GM21619 (cell line): Measurements from ENCODE around the gene SYCP2L.
A peak's percentile ranks its signal among the peaks of the same experiment; 100 is the strongest.
"Not testable (repeated sequence)": the region's sequence is repeated elsewhere in the genome, so short reads cannot be mapped to it uniquely, and the experiment has no call there.

Experiments
- ATAC-seq: cut with Tn5 transposase; IDR thresholded peaks from one replicate; pipeline ENCODE4 v1.9.1; 2021; ENCODE audit not compliant: unreplicated experiment

Gene SYCP2L

GRCh38 chr6:10877871-10878270 lies 9.0 kb upstream of the SYCP2L start:
- ATAC-seq = no peak

- ATAC-seq = no peak
Measured at GRCh38 chr6:10880366-10880765, 6.5 kb upstream of the SYCP2L start.

DNA sequence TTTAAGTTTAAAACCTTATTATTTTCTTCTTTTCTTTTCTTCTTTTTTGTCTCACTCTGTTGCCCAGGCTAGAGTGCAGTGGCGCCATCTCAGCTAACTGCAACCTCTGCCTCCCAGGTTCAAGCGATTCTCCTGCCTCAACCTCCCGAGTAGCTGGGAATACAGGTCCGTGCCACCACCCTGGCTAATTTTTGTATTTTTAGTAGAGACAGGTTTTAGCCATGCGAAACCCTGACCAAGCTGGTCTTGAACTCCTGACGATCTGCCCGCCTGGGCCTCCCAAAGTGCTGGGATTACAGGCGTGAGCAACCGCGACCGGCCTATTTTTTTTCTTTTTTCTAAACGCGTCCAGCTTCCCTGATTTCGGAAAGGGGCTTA lies 4.6 kb upstream of the SYCP2L start:
- not testable (repeated sequence) for ATAC-seq

DNA sequence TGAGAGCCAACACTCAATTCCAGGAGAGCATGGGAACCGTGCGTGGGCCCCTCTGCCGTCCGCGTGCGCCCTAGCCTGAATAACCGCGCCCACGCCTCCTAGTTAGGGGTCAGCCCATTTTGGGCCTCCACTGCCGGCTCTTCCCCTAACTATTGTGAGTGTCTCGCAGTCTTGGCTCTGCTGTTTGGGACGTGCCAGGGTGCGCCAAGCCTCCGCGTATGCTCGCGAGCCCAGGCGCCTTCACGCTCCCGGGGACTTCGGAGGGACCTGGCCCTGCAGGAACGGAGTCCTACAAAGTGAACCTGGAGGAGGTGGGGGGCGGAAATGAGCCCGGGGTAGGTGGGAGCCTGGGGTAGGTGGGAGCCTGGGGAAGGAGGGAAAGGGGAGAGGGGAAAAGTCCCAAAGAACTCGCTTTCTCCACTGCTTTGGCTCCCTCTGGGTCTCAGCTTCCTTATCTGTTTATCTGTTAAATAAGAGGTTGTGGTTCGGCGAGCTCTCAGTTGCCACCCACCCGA lies 4.1 kb upstream of the SYCP2L start:
- ATAC-seq = no peak

- no peak for ATAC-seq
Measured at GRCh38 chr6:10883312-10884244, 3.3 kb upstream of the SYCP2L start.

DNA sequence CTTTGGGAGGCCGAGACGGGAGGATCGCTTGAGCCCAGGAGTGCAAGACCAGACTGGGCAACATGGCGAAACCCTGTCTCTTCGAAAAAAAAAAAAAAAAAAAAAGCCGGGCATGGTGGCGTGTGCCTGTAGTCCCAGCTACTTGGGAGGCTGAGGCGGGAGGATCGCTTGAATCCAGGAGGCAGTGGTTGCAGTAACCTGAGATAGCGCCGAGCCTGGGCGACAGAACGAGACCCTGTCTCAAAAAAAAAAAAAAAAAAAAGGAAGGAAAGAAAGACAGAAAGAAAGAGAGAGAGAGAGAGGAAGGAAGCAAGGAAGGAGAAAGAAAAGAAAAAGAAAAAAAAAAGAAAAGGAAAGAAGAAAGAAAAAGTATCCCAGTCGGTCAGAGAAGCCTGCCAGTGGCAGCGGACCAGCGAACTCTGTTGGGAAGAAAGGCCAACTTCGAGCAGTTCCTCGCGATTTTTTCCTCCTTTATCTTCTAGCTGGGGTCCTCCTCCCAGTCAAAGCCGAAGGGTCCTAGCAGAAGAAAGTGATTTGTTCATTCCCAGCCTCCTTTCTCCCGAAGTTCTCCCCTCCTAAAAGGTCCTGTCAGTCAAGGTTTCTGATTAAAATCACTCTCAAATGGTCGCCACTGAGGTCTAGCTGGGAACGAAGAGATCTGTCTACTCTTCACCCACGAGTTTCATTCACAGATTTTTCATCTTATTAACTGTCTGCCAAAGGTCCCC lies 2.4 kb upstream of the SYCP2L start:
- ATAC-seq = no peak

- ATAC-seq = not testable (repeated sequence)
Measured at GRCh38 chr6:10886365-10886690, 524 bp upstream of the SYCP2L start.

DNA sequence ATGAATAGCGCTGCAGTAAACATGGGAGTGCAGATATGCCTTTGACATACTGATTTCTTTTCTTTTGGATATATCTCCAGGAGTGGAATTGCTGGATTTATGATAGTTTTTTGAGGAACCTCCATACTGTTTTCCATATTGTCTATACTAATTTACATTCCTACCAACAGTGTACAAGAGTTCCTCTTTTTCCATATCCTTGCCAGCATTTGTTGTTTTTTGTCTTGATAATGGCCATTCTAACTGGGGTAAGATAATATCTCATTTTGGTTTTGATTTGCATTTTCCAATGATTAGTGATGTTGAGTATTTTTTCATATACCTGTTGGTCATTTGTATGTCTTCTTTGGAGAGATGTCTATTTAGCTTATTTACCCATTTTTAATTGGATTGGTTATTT lies 3.3 kb downstream of the SYCP2L start:
- no peak for ATAC-seq

- no peak for ATAC-seq
Measured at GRCh38 chr6:10891960-10892359, 5.1 kb downstream of the SYCP2L start.

- no peak for ATAC-seq
Measured at GRCh38 chr6:10894958-10895357, 8.1 kb downstream of the SYCP2L start.

DNA sequence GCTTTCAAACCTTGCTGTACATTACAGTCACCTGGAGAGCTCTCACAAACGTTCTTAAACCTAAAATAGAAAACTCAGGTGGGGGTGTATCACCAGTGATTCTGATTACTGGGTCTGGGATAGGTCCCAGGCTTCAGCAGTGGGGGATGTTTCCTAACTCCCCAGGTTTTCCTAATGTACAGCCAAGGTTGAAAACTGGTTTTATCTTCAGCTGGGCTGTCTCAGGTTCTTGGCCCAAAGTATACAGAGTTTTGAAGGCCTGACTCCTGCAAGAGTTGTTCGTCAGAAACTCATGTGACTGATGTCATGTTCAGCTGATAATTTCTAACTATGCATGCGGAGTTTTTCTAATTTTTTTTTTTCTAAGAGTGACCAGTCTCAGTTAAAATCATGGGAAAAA lies 9.8 kb downstream of the SYCP2L start:
- ATAC-seq = no peak

GRCh38 chr6:10901770-10902169 lies 14.9 kb downstream of the SYCP2L start:
- ATAC-seq = peak; percentile 97

DNA sequence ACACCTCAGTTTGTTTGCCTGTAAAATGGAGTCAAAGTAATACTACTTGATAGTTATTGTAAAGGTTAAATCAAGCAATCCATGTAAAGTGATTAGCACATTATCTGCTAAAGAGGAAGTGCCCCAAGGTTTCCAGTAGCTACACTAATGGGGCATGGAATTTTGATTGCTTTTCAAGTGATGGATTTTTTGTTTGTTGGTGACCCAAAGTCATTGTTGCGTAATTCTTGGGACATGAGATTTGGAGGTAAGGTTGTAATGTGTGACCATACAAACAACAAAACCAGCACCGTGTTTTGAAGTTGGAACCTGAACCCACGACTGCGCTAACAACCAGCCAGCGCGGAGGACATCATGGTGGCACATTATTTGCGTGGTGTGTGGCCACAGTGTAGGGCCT lies 17.2 kb downstream of the SYCP2L start:
- no peak for ATAC-seq

- ATAC-seq = no peak
Measured at GRCh38 chr6:10908228-10908627, 21.4 kb downstream of the SYCP2L start.

DNA sequence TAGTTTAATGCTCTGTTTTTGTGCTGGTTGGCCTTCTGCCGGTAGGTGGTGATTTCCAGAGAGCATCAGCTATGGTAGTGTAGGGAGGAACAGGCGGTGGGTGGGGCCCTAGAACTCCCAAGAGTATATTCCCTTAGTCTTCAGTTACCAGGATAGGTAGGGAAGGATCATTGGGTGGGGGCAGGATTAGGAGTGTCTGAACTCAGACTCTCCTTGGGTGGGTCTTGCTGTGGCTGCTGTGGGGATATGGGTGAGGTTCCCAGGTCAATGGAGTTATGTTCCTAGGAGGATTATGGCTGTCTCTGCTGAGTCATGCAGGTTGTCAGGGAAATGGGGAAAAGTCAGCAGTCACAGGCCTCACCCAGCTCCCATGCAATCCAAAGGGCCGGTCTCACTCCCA lies 32.7 kb downstream of the SYCP2L start:
- ATAC-seq = not testable (repeated sequence)

GRCh38 chr6:10933126-10933525 lies 46.3 kb downstream of the SYCP2L start:
- ATAC-seq = no peak

DNA sequence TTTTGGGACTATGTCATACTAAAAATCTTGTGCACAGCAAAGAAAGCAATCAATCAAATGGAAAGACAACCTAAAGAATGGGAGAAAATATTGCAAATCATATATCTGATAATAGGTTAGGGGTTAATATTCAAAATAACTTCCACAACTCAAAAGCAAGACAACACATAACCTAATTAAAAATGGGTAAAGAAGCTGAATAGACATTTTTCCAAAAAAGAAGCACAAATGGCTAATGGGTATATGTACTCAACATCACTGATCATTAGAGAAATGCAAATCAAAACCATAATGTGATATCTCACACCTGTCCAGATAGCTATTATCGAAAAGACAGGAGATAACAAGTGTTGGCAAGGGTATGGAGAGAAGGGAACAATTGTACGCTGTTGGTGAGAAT lies 53.0 kb downstream of the SYCP2L start:
- ATAC-seq = no peak

- ATAC-seq = no peak
Measured at GRCh38 chr6:10945845-10946244, 59.0 kb downstream of the SYCP2L start.

- ATAC-seq = no peak
Measured at GRCh38 chr6:10947966-10948365, 61.1 kb downstream of the SYCP2L start.

DNA sequence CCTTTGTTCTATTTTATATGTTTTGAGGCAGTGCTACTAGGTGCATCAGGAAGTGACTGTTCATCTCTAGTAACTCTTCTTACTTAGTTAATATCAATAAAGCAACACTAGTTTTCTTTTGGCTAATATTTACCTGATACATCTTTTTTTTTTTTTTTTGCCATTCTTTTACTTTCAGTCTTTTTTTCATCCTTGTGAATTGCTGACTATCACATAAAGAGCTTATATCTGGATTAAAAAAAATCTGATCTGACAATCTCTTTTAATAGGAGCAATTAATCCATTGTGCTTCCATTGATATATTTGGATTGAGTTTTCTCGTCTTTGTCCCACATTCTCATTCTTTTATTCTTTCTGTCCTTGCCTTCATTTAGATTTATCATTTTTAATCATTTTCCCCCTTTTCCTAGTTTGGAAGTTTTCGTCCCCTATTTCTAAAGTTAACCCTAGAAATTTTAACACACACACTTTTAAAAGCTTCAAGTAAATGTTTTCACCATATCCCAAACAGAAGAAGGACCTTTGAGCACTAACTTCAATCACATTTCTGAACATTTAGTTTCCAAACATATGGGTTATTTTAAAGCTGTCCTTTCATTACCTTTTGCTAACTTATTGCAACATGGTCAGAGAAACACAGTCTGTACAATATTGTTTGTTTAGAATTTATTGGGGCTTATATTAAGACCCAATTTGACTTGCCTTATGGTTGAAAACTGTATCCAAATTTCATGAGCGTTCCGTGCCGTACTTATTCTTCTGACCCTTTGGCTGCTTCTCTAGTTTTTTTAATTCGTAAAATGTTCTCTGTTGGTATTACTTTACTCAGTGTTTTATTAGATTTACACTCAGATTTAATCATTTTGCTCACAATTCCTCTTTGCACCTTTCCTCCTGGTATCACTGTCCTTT lies 63.0 kb downstream of the SYCP2L start:
- no peak for ATAC-seq

- ATAC-seq = no peak
Measured at GRCh38 chr6:10951675-10952282, 64.9 kb downstream of the SYCP2L start.
